GM21367 (cell line): ENCODE results near the gene CRYGN.

Source experiments
- ATAC-seq: cut with Tn5 transposase; IDR thresholded peaks from one replicate; pipeline ENCODE4 v1.9.1; 2021; ENCODE audit not compliant: unreplicated experiment

CRYGN gene

DNA sequence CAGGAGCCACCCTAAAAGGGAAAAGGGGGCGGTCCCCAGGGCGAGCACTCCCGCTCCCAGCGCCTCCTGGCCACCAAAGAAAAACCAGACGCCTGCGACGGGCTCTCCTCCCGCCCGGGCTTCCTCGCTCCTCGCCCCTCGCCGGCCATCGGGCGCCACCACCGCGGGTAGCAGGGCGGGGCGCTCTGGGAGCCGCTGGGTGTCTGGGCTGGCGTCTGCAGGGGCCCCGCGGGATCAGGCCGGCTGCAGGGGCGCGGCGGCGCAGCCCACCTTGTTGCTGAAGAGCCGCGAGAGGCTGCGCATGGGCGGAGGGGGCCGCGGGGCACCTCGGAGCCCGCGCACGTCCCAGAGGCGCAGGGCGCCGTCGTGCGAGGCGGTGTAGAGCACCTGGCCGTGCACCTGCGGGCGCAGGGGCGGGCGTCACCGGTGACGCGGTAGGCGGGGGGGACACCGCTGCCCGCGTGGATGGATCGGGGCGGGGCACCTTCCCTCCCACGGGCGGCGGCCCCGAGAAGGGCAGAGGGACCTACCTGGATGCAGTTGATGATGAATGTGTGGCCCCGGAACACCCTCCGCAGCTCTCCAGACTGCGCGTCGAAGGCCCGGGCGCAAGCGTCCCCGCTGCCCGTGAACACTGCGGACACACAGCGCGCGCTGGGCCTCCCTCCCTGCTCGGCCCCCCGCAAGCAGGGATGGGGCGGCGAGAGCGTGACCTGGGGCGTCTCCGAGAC lies 58.4 kb downstream of the CRYGN start:
- no peak for ATAC-seq

- ATAC-seq: no peak
Measured at GRCh38 chr7:151381098-151381347, 58.9 kb downstream of the CRYGN start.

GRCh38 chr7:151380199-151381097 lies 59.5 kb downstream of the CRYGN start:
- ATAC-seq: no peak

GRCh38 chr7:151379534-151380198 lies 60.3 kb downstream of the CRYGN start:
- no peak for ATAC-seq

DNA sequence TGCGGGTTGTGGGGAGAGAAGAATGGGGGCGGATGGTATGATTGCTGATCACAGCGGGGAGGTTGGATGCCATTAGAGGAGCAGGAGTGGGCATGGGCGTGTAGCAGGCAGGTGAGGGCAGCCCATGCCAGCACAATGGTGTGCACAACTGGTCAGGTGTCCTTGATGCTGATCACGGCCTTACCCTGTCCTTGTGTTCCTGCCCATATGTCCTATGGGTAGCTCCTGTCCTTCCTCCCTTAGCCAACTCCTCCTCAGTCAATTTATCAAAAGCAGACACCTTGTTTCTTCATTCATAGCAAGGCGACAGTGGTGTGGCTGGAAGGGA lies 60.8 kb downstream of the CRYGN start:
- no peak for ATAC-seq
